Stimulated activated CD4-positive, alpha-beta T cell treated with anti-CD3 and anti-CD28 coated beads, Interleukin-2, amount 100 ng/mL, for 24 hours (primary cell): ENCODE measurements around the gene MSMO1.
A peak's percentile ranks its signal among the peaks of the same experiment; 100 is the strongest.
"Not testable (repeated sequence)": the region's sequence is repeated elsewhere in the genome, so short reads cannot be mapped to it uniquely, and the experiment has no call there.

Experiments used
- DNase-seq, 2 donors: peaks; one replicate each; pipeline ENCODE4 v3.0.0-alpha.2; 2020

MSMO1 gene

GRCh38 chr4:165327211-165328100 lies at the start of gene MSMO1:
Gene MSMO1, plus strand, starts transcription at chr4:165327669. Its CDS starts 5,702 bp downstream, at chr4:165333371.
- peak; percentile 97 to 98 for DNase-seq

GRCh38 chr4:165279531-165279930 lies 47.9 kb upstream of the MSMO1 start:
- not testable (repeated sequence) for DNase-seq

GRCh38 chr4:165284697-165285096 lies 42.8 kb upstream of the MSMO1 start:
- DNase-seq, result not testable (repeated sequence)

GRCh38 chr4:165286619-165287340 lies 40.7 kb upstream of the MSMO1 start:
- DNase-seq, result not testable (repeated sequence)

GRCh38 chr4:165288226-165288625 lies 39.2 kb upstream of the MSMO1 start:
- DNase-seq, result no peak

- no peak for DNase-seq
Measured at GRCh38 chr4:165288639-165289422, 38.6 kb upstream of the MSMO1 start.

- no peak for DNase-seq
Measured at GRCh38 chr4:165289423-165289785, 38.1 kb upstream of the MSMO1 start.

GRCh38 chr4:165293061-165293460 lies 34.4 kb upstream of the MSMO1 start:
- no peak for DNase-seq

GRCh38 chr4:165293927-165294649 lies 33.4 kb upstream of the MSMO1 start:
- no peak for DNase-seq

- DNase-seq, result no peak
Measured at GRCh38 chr4:165294907-165295306, 32.6 kb upstream of the MSMO1 start.

GRCh38 chr4:165297626-165298025 lies 29.8 kb upstream of the MSMO1 start:
- no peak for DNase-seq

- DNase-seq, result no peak
Measured at GRCh38 chr4:165299399-165300060, 27.9 kb upstream of the MSMO1 start.

- DNase-seq, result no peak
Measured at GRCh38 chr4:165301833-165302232, 25.6 kb upstream of the MSMO1 start.

- no peak for DNase-seq
Measured at GRCh38 chr4:165302658-165303057, 24.8 kb upstream of the MSMO1 start.

- DNase-seq, result no peak
Measured at GRCh38 chr4:165308166-165308565, 19.3 kb upstream of the MSMO1 start.

- no peak for DNase-seq
Measured at GRCh38 chr4:165308606-165309005, 18.9 kb upstream of the MSMO1 start.

- no peak for DNase-seq
Measured at GRCh38 chr4:165309456-165309855, 18.0 kb upstream of the MSMO1 start.

GRCh38 chr4:165312506-165312905 lies 15.0 kb upstream of the MSMO1 start:
- DNase-seq, result no peak

- DNase-seq, result no peak
Measured at GRCh38 chr4:165319030-165319429, 8.4 kb upstream of the MSMO1 start.

- DNase-seq, result no peak
Measured at GRCh38 chr4:165319509-165319908, 8.0 kb upstream of the MSMO1 start.

- DNase-seq, result no peak
Measured at GRCh38 chr4:165324236-165324917, 3.1 kb upstream of the MSMO1 start.
